CD4-positive, alpha-beta T cell (primary cell): ENCODE measurements around the gene MUC20. TPM values are rescaled to one million over a fixed set of nuclear protein-coding genes. Genes with fewer than 3 reads are reported as not detected.
"Not testable (repeated sequence)": the region's sequence is repeated elsewhere in the genome, so short reads cannot be mapped to it uniquely, and the experiment has no call there.

Experiments used
- ATAC-seq: fragments of 200-7000 bp; cut with Tn5 transposase; one replicate; pipeline ENCODE4 v1.10.0; 2022; ENCODE audit warnings: mild to moderate bottlenecking; ENCODE audit not compliant: poor library complexity
- CTCF ChIA-PET: fragments of 350-600 bp; sonication (Branson Sonifier 250); formaldehyde crosslinking; loops from one replicate; lab custom pipeline; 2021; ENCODE audit warnings: antibody characterized with exemption, inconsistent platforms; lab: Charles Lee
- POLR2A ChIA-PET: fragments of 350-600 bp; sonication (Branson Sonifier 250); formaldehyde crosslinking; loops from one replicate; lab custom pipeline; 2021; ENCODE audit warnings: antibody characterized with exemption, inconsistent platforms; lab: Charles Lee
- DNase-seq, 14 experiments: peaks; one replicate each; pipeline ENCODE4 v3.0.0-alpha.2; 2013 to 2020; ENCODE audit warnings: mixed read lengths in 2 of 14
- H3K27ac ChIP-seq, 2 donors: one replicate each; pipeline versions ENCODE4 v1.5.1 to v1.7.0; 2013; ENCODE audit warnings: low read length in 2 of 2, low read depth in 1 of 2, mild to moderate bottlenecking in 1 of 2
- H3K27me3 ChIP-seq, 2 experiments: 1 replicate in 1 of 2; 2 replicates in 1 of 2; pipeline versions ENCODE4 v1.6.1 to v1.7.0; 2013; ENCODE audit warnings: low read length in 2 of 2, control low read depth in 1 of 2, mild to moderate bottlenecking in 1 of 2, moderate library complexity in 1 of 2; ENCODE audit not compliant: insufficient read depth in 2 of 2, control insufficient read depth in 1 of 2
- H3K36me3 ChIP-seq: one replicate; pipeline ENCODE4 v1.6.1; 2013; ENCODE audit warnings: low read length, control low read depth; ENCODE audit not compliant: insufficient read depth
- H3K4me1 ChIP-seq: one replicate; pipeline ENCODE4 v1.6.1; 2013; ENCODE audit warnings: low read length, control low read depth; ENCODE audit not compliant: insufficient read depth
- H3K4me3 ChIP-seq: one replicate; pipeline ENCODE4 v1.5.1; 2013; ENCODE audit warnings: mild to moderate bottlenecking, low read length, moderate library complexity
- H3K9me3 ChIP-seq, 2 experiments: 1 replicate in 1 of 2; 2 replicates in 1 of 2; pipeline versions ENCODE4 v1.6.1 to v1.7.0; 2013; ENCODE audit warnings: low read length in 2 of 2, mild to moderate bottlenecking in 2 of 2, control low read depth in 1 of 2, moderate library complexity in 1 of 2; ENCODE audit not compliant: control insufficient read depth in 1 of 2, insufficient read depth in 1 of 2
- H3K27ac Mint-ChIP-seq: one replicate; pipeline ENCODE4 v1.8.0; 2020; ENCODE audit warnings: mixed read lengths
- H3K27me3 Mint-ChIP-seq: one replicate; pipeline ENCODE4 v1.8.0; 2021; ENCODE audit warnings: mixed read lengths
- H3K36me3 Mint-ChIP-seq: one replicate; pipeline ENCODE4 v1.8.0; 2021; ENCODE audit warnings: low read depth, mixed read lengths
- H3K4me1 Mint-ChIP-seq: one replicate; pipeline ENCODE4 v1.8.0; 2021; ENCODE audit warnings: low read depth, mixed read lengths
- H3K4me3 Mint-ChIP-seq: one replicate; pipeline ENCODE4 v1.8.0; 2020; ENCODE audit warnings: mild to moderate bottlenecking, mixed read lengths
- H3K9me3 Mint-ChIP-seq: one replicate; pipeline ENCODE4 v1.8.0; 2020; ENCODE audit warnings: mixed read lengths
- intact Hi-C, 2 experiments: fragments of 100-400 bp; cut with DNase I in 1 of 2; cut with micrococcal nuclease in 1 of 2; formaldehyde crosslinking; loops; one replicate each; pipeline versions ENCODE4 v1.15.1 to v1.9.0; 2023 to 2025; cut with DNase I, micrococcal nuclease
- microRNA-seq: library from miRNA; unstranded; fragments of <30 nt; microRNA quantifications from one replicate; pipeline ENCODE4 v1.2.0, GENCODE V29; 2021; ENCODE audit warnings: borderline microRNAs expressed, borderline replicate concordance
- total RNA-seq, 174 experiments: library from RNA in 2 of 174; stranded (reverse) in 2 of 174; gene quantifications; one replicate each; pipeline ENCODE4 v1.2.3 and lab custom pipeline; 2021 to 2026
- TF ChIP-seq, protein P1 (sequence below): fragments of 200-600 bp; IDR thresholded peaks from one replicate; pipeline ENCODE4 v1.8.0; 2022; ENCODE audit warnings: antibody characterized with exemption, mild to moderate bottlenecking

Gene MUC20
- total RNA-seq, 2 experiments from 2014 or later, result 3.9 to 4.1 TPM

DNA sequence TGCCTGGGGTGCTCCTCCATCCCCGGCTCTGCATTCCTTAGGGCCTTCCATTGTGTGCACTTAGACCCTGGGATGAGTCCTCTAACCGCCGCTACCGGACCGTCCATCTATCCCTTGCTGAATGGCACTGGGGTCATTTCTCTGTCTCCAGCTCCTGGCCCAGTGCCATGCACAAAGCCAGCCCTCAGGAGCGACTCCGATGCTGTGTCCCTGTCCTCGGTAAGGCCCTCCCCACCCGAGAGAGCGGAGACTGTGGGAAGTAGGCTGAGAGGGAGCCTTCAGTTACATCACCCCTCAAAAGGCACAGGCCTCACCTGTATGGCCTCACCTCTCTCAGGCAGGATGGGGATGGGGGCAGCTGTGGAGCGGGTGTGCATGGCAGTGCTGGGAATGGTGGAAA, 57.2 kb downstream of the MUC20 start:
- peaks cover 19% of the 10 kb centered on the region for H3K4me1 ChIP-seq
- POLR2A ChIA-PET, result no interaction called here
- H3K9me3 Mint-ChIP-seq, result peaks cover 6% of the 10 kb centered on the region
- peaks cover 11% of the 10 kb centered on the region for H3K36me3 Mint-ChIP-seq
- H3K4me1 Mint-ChIP-seq, result peaks cover 23% of the 10 kb centered on the region
- CTCF ChIA-PET, result no interaction called here
- H3K36me3 ChIP-seq, result no peaks in the 10 kb centered on the region
- peak overlapping the region; percentile 15 for H3K4me3 Mint-ChIP-seq
- TF ChIP-seq, protein P1, sequence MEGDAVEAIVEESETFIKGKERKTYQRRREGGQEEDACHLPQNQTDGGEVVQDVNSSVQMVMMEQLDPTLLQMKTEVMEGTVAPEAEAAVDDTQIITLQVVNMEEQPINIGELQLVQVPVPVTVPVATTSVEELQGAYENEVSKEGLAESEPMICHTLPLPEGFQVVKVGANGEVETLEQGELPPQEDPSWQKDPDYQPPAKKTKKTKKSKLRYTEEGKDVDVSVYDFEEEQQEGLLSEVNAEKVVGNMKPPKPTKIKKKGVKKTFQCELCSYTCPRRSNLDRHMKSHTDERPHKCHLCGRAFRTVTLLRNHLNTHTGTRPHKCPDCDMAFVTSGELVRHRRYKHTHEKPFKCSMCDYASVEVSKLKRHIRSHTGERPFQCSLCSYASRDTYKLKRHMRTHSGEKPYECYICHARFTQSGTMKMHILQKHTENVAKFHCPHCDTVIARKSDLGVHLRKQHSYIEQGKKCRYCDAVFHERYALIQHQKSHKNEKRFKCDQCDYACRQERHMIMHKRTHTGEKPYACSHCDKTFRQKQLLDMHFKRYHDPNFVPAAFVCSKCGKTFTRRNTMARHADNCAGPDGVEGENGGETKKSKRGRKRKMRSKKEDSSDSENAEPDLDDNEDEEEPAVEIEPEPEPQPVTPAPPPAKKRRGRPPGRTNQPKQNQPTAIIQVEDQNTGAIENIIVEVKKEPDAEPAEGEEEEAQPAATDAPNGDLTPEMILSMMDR, result no peak
- H3K27ac ChIP-seq, result no peak overlapping the region
- intact Hi-C loops, result no loop called here
- H3K27ac Mint-ChIP-seq, result peak overlapping the region; percentile 71
- H3K9me3 ChIP-seq, result peaks cover 0 to 48% of the 10 kb centered on the region in 2 experiments
- ATAC-seq (no peak), DNase-seq (peak in 1 of 14 experiments; percentile 30)
- H3K27me3 ChIP-seq, result no peaks in the 10 kb centered on the region
- H3K27me3 Mint-ChIP-seq, result no peaks in the 10 kb centered on the region
- H3K4me3 ChIP-seq, result no peak overlapping the region

- DNase-seq, result peak in 1 of 14 experiments; percentile 8
- H3K36me3 ChIP-seq, H3K27me3 ChIP-seq, POLR2A ChIA-PET, intact Hi-C loops, H3K4me3 ChIP-seq, CTCF ChIA-PET, H3K27ac ChIP-seq, ATAC-seq, H3K27me3 Mint-ChIP-seq: not testable (repeated sequence)
- Mint-ChIP-seq H3K9me3 (peaks cover 22% of the 10 kb centered on the region), H3K4me3 (peak overlapping the region; percentile 38), H3K36me3 (peaks cover 26% of the 10 kb centered on the region), H3K27ac (peak overlapping the region; percentile 79), H3K4me1 (peaks cover 48% of the 10 kb centered on the region)
- H3K4me1 ChIP-seq, result peaks cover 38% of the 10 kb centered on the region
- H3K9me3 ChIP-seq, result peaks cover 11 to 76% of the 10 kb centered on the region in 2 experiments
Measured at GRCh38 chr3:195781236-195781635, 60.5 kb downstream of the MUC20 start.

Small RNA genes within 50 kb of the gene (microRNA-seq; reads per million reads assigned to microRNA genes)
- 2.2 reads per million, percentile 9 among the genes with 10 or more reads in this experiment for gene MIR570

Other genes starting within 250 kb of the MUC20 start
- gene PPP1R2, start 177.7 kb upstream of the MUC20 start, total RNA-seq, result 100 to 1,000 TPM; 205 to 210 TPM
- not detected for gene APOD, start 137.0 kb upstream of the MUC20 start, total RNA-seq
- not detected for gene MUC4, start 91.0 kb downstream of the MUC20 start, total RNA-seq
- gene TNK2, start 187.6 kb downstream of the MUC20 start, total RNA-seq, result 100 to 1,000 TPM; 161 to 171 TPM